Measurements from ENCODE around the gene PHLDB2.
A peak's percentile ranks its signal among the peaks of the same experiment; 100 is the strongest.

Gene PHLDB2

DNA sequence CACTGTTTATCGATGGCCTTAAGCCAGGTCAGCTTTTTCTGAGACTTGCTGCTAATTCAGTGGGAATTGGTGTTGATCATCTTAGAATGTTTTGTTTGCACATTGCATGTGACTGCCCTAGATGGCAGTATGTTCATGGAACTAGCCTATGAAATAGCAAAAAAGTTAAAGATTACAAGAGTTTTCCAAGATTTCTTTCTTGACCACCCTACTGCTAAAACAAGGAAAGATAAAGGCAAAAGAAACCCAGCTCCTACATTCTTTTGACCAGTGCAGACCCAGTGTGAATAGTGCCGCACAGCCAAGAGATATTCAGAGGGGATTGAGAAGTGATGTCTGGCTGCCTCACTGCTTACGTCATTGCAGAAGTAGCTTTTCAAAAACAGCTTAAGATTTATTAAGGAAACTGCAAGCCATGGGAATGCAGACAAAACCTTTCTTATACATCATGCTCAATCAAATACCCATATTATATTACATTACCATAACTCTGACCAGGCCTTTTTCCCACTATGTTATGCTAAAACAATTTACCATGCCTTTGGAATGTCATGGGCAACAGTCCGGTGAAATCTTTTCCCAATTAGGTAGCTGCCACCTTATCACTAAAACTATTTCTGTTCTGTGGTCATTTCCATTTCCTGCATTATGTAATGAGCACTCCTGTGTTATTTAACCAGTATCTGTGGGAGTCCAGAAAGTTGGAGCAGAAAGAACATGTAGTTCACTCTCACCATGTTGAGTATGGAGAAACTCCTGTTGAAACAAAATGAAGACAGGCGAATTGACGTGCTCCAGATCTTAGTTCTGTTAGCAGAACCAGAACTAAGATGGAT lies 6.0 kb downstream of the PHLDB2 start:
- DNase-seq (ENCODE audit: low read depth, low spot score) = peak; percentile 92
- TF ChIP-seq, protein P1, sequence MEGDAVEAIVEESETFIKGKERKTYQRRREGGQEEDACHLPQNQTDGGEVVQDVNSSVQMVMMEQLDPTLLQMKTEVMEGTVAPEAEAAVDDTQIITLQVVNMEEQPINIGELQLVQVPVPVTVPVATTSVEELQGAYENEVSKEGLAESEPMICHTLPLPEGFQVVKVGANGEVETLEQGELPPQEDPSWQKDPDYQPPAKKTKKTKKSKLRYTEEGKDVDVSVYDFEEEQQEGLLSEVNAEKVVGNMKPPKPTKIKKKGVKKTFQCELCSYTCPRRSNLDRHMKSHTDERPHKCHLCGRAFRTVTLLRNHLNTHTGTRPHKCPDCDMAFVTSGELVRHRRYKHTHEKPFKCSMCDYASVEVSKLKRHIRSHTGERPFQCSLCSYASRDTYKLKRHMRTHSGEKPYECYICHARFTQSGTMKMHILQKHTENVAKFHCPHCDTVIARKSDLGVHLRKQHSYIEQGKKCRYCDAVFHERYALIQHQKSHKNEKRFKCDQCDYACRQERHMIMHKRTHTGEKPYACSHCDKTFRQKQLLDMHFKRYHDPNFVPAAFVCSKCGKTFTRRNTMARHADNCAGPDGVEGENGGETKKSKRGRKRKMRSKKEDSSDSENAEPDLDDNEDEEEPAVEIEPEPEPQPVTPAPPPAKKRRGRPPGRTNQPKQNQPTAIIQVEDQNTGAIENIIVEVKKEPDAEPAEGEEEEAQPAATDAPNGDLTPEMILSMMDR (IDR thresholded peaks at IDR 0.05; ENCODE audit: insufficient read depth, low read length, missing control alignments) = peak; percentile 23
- CTCF ChIA-PET = interaction anchor here (0.7 to 16.8 kb wide), 27 partner anchors 8 to 231 kb away, joined by 3 to 408 read pairs (median 3); no protein-coding TSS in a partner anchor
- H3K4me3 ChIP-seq (ENCODE audit: low read depth, low read length) = no peak overlapping the region; the same call in 1 of the 2 replicates
- POLR2A ChIA-PET = interaction anchor here (0.5 to 1.4 kb wide), 5 partner anchors 62 to 265 kb away, joined by 3 to 5 read pairs (median 4); partner anchors contain the start of gene C3orf52

DNA sequence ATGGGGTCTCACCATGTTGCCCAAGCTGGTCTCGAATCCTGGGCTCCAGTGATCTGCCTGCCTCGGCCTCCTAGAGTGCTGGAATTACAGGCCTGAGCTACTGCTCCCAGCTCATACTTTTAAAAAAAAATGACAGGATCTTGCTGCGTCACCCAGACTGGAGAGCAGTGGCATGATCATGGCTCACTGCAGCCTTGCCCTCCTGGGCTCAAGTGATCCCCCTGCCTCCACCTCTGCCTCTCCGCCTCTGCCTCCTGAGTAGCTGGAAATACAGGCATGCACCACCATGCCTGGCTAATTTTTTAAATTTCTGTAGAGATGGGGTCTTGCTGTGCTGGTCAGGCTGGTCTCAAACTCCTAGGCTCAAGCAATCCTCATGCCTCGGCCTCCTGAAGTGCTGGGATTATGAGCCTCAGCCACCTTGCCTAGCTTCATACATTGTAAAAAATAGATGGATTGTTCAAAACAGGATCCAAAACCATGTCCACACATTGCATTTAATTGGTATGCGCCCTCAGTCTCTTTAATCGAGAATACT lies 8.9 kb downstream of the PHLDB2 start:
- no peak overlapping the region for H3K4me3 ChIP-seq (ENCODE audit: low read depth, low read length)
- DNase-seq (ENCODE audit: low read depth, low spot score) = no peak
- TF ChIP-seq, protein P1 (IDR thresholded peaks at IDR 0.05; ENCODE audit: insufficient read depth, low read length, missing control alignments) = no peak
- ChIA-PET POLR2A (interaction anchor here (1.3 kb wide), 1 partner anchor 58 kb away, joined by 3 read pairs; no protein-coding TSS in a partner anchor), CTCF (interaction anchor here (0.7 to 16.8 kb wide), 9 partner anchors 8 to 176 kb away, joined by 3 to 408 read pairs (median 4); no protein-coding TSS in a partner anchor)

DNA sequence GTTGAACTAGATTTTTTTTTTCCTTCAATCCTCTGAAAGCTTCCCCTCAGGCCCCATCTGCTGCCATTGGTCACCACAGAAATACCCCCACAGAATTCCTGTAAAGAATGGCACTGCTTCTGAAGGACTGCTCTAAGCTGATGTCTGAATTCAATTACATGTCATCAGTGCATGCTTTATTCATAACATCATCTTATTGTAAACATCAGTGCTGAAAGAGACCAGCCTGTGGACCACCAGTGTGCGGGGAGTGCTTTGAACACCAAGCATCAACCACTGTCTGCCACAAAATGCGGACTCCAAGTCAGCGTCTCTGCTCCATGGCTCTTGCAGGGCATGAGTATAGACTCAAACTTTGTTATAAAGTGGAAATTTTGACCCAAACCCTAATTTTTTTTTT lies 11.6 kb downstream of the PHLDB2 start:
- POLR2A ChIA-PET = interaction anchor here (1.0 kb wide), 1 partner anchor 10 kb away, joined by 7 read pairs; no protein-coding TSS in a partner anchor
- H3K4me3 ChIP-seq (ENCODE audit: low read depth, low read length) = no peak overlapping the region
- TF ChIP-seq, protein P1 (IDR thresholded peaks at IDR 0.05; ENCODE audit: insufficient read depth, low read length, missing control alignments) = no peak
- CTCF ChIA-PET = interaction anchor here (0.6 to 16.8 kb wide), 8 partner anchors 9 to 202 kb away, joined by 3 to 408 read pairs (median 4); no protein-coding TSS in a partner anchor
- DNase-seq (ENCODE audit: low read depth, low spot score) = no peak

DNA sequence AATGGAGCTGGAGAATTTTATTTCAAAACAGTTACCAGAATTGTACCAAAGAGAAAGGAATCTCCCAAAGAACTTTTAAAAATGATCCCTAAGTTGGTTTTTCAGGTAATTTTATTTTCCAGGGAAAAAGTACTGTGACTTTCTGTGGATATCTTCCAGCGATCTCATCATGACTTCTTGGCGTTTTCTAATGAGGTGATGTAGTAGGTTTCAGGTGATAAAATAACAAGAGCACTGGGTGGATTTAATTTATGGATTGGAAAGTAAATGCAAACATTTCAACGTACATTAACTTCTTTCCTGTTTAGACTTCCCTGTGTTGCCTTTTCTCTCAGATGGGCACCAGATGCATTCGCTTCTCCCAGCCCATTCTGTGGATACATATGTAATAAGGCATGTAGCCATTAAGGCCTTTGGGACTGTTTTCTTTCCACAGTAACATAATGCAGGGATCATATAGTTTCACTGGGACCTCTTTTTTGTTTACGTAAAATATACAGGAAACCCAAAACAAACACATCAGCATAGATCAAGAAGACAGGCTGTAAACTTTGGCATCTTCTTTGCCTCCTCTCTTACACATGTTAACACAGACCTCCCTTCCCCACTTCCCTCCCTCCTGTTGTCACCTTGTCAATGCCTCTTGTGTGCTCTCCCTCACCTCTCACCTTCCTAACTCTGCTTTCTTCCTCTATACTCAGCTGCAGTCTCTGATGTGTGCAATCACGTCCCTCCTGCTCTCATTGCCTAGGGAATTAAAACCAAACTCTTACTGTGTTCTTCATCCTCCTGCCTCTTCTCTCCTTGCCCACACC lies 13.0 kb downstream of the PHLDB2 start:
- ChIA-PET CTCF (interaction anchor here (0.9 to 16.8 kb wide), 6 partner anchors 8 to 202 kb away, joined by 3 to 408 read pairs (median 4); no protein-coding TSS in a partner anchor), POLR2A (no interaction called here)
- DNase-seq (ENCODE audit: low read depth, low spot score) = no peak
- H3K4me3 ChIP-seq (ENCODE audit: low read depth, low read length) = no peak overlapping the region
- TF ChIP-seq, protein P1 (IDR thresholded peaks at IDR 0.05; ENCODE audit: insufficient read depth, low read length, missing control alignments) = no peak

DNA sequence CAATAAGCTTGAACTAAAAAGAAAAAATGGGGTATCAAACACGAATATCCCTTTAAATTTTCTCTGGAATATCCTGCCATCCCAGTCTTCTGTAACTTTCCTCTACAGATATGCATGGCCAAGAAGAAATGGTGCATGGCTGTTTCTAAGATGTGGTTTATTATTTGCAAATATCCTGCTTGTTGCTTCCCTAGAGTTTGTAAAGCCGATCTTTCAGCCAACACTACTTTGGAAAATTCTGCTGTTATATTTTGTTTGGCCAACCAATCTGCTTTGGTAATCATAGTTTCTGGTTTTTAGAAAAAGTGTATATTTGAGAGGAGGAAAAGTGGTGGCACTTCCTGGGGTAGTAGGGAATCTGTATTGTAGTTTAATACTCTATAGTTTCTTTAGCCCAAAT lies 13.9 kb downstream of the PHLDB2 start:
- no peak for DNase-seq (ENCODE audit: low read depth, low spot score)
- POLR2A ChIA-PET = no interaction called here
- CTCF ChIA-PET = interaction anchor here (0.9 to 3.5 kb wide), 5 partner anchors 9 to 203 kb away, joined by 3 to 36 read pairs (median 3); no protein-coding TSS in a partner anchor
- no peak overlapping the region for H3K4me3 ChIP-seq (ENCODE audit: low read depth, low read length)
- TF ChIP-seq, protein P1 (IDR thresholded peaks at IDR 0.05; ENCODE audit: insufficient read depth, low read length, missing control alignments) = no peak

All from AG04449 (cell line).